Measurements from ENCODE around the gene PRICKLE2.
A peak's percentile ranks its signal among the peaks of the same experiment; 100 is the strongest.

PRICKLE2 gene

GRCh38 chr3:64262574-64263114 lies 37.4 kb upstream of the PRICKLE2 start:
- H3K4me3 ChIP-seq (ENCODE audit: low read depth, low read length) = no peak overlapping the region
- DNase-seq (ENCODE audit: low read depth) = no peak
- TF ChIP-seq, protein P1, sequence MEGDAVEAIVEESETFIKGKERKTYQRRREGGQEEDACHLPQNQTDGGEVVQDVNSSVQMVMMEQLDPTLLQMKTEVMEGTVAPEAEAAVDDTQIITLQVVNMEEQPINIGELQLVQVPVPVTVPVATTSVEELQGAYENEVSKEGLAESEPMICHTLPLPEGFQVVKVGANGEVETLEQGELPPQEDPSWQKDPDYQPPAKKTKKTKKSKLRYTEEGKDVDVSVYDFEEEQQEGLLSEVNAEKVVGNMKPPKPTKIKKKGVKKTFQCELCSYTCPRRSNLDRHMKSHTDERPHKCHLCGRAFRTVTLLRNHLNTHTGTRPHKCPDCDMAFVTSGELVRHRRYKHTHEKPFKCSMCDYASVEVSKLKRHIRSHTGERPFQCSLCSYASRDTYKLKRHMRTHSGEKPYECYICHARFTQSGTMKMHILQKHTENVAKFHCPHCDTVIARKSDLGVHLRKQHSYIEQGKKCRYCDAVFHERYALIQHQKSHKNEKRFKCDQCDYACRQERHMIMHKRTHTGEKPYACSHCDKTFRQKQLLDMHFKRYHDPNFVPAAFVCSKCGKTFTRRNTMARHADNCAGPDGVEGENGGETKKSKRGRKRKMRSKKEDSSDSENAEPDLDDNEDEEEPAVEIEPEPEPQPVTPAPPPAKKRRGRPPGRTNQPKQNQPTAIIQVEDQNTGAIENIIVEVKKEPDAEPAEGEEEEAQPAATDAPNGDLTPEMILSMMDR (IDR thresholded peaks at IDR 0.05; ENCODE audit: control insufficient read depth, extremely low read depth, insufficient read depth) = no peak

- TF ChIP-seq, protein P1 (IDR thresholded peaks at IDR 0.05; ENCODE audit: control insufficient read depth, extremely low read depth, insufficient read depth) = no peak
- DNase-seq (ENCODE audit: low read depth) = no peak
- no peak overlapping the region for H3K4me3 ChIP-seq (ENCODE audit: low read depth, low read length)
Observed at GRCh38 chr3:64260431-64260830, 35.2 kb upstream of the PRICKLE2 start.

GRCh38 chr3:64259636-64260035 lies 34.4 kb upstream of the PRICKLE2 start:
- DNase-seq (ENCODE audit: low read depth) = no peak
- no peak overlapping the region for H3K4me3 ChIP-seq (ENCODE audit: low read depth, low read length)
- TF ChIP-seq, protein P1 (IDR thresholded peaks at IDR 0.05; ENCODE audit: control insufficient read depth, extremely low read depth, insufficient read depth) = no peak

DNA sequence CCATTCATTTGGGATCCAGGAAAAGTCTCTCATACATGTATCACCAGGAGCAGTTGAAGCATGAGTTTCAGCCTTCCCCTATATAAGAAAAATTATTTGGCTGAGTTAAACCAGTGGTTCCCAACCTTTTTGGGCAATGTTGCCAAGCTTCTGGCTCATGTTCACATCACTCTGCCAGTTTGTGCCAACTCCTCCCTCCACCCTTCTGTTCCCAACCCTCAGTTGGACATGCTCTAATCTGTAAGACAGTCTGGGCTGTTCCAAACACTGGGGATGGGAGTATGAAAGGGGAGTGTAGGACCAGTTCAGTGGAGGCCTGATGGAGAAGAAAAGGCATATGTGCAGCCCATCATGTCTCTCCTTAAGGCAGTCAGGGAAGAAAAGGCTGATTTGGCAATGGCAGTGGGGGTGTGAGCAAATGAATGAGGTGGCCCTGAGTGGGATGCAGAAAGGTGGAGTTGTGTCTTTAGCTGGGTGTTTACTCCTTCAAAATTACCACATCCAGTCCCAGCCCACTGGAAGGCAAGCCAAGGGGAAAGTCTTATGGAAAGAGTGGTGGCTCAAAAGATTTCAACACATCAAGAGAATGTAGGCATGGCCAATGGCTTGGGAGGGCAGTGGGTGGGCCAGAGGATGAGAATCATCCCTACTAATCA lies 32.0 kb upstream of the PRICKLE2 start:
- TF ChIP-seq, protein P1 (IDR thresholded peaks at IDR 0.05; ENCODE audit: control insufficient read depth, extremely low read depth, insufficient read depth) = no peak
- DNase-seq (ENCODE audit: low read depth) = no peak
- H3K4me3 ChIP-seq (ENCODE audit: low read depth, low read length) = no peak overlapping the region

- H3K4me3 ChIP-seq (ENCODE audit: low read depth, low read length) = no peak overlapping the region
- DNase-seq (ENCODE audit: low read depth) = peak; percentile 69
- TF ChIP-seq, protein P1 (IDR thresholded peaks at IDR 0.05; ENCODE audit: control insufficient read depth, extremely low read depth, insufficient read depth) = no peak
Observed at GRCh38 chr3:64255741-64256340, 30.6 kb upstream of the PRICKLE2 start.

DNA sequence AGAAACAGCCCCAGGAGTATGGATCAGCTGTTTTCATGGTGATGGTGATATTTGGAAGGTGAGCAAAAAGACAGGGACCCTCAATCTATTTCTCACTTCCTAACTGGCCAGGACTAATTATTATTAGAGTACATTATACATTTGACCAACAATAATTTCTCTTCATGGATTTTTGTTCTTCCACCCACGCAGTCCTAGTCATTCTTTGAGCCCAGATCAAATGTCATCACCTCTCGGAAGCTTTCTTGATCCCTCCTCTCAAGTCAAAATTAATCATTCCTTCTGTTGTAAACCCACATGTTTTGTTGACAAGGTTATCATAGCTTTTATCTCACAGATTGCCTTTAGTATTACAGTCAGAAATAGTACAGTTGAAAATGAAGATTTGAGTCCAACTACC lies 29.2 kb upstream of the PRICKLE2 start:
- DNase-seq (ENCODE audit: low read depth) = no peak
- H3K4me3 ChIP-seq (ENCODE audit: low read depth, low read length) = no peak overlapping the region
- TF ChIP-seq, protein P1 (IDR thresholded peaks at IDR 0.05; ENCODE audit: control insufficient read depth, extremely low read depth, insufficient read depth) = no peak

All from LNCaP clone FGC (cell line).